HepG2 (cell line): ENCODE measurements around the gene NFIC. TPM values are rescaled to one million over a fixed set of nuclear protein-coding genes. Genes with fewer than 3 reads are reported as not detected.

ENCODE experiments used
- ATAC-seq: fragments of 200-7000 bp; cut with Tn5 transposase; 3 replicates; pipeline ENCODE4 v1.9.1; 2020; ENCODE audit warnings: mild to moderate bottlenecking, moderate library complexity
- BruUV-seq: library from RNA; stranded (reverse); fragments of 400-500 nt; replicated peaks from 2 replicates; lab custom pipeline; 2021; lab: Mats Ljungman, UMichigan
- CTCF ChIA-PET: fragments of 300-600 bp; formaldehyde crosslinking; extraction: SDS; loops from one replicate; lab custom pipeline; 2021; ENCODE audit warnings: low total read pairs, inconsistent platforms, low intra/inter-chr PET ratio; lab: Yijun Ruan, JAX
- POLR2A ChIA-PET: fragments of 350-600 bp; sonication (Branson Sonifier 250); formaldehyde crosslinking; loops from one replicate; lab custom pipeline; 2020; ENCODE audit warnings: antibody characterized with exemption, inconsistent platforms; lab: Yijun Ruan, JAX
- DNase-seq: peaks from one replicate; pipeline ENCODE4 v3.0.0-alpha.2; 2015; ENCODE audit warnings: low spot score
- FAIRE-seq: peaks from 3 replicates; lab custom pipeline; 2011; peaks lifted over from hg19 to GRCh38; lab: Jason Lieb, UNC
- H2AFZ ChIP-seq: one replicate; pipeline ENCODE4 v1.6.1; 2011; ENCODE audit warnings: low read length, inconsistent platforms
- H3K27ac ChIP-seq: fragments of 300-600 bp; 3 replicates; pipeline ENCODE4 v1.8.0; 2011; ENCODE audit warnings: mixed run types, mild to moderate bottlenecking, mixed read lengths, low read length, inconsistent platforms; ENCODE audit not compliant: insufficient read depth; ENCODE audit errors: extremely low read length
- H3K27me3 ChIP-seq, 2 experiments: fragments of 200-600 bp in 1 of 2; 2 replicates in 1 of 2; 3 replicates in 1 of 2; pipeline versions ENCODE4 v1.6.0 to v1.8.0; 2011; ENCODE audit warnings: low read length in 2 of 2, mild to moderate bottlenecking in 2 of 2, moderate library complexity in 2 of 2, inconsistent platforms in 1 of 2; ENCODE audit not compliant: insufficient read depth in 2 of 2, control insufficient read depth in 1 of 2
- H3K36me3 ChIP-seq, 2 experiments: fragments of 200-600 bp in 1 of 2; replicated peaks in 1 of 2; 2 replicates in 1 of 2; 3 replicates in 1 of 2; pipeline versions ENCODE4 v1.5.1 to v1.8.0; 2011; ENCODE audit warnings: low read length in 2 of 2, inconsistent platforms in 1 of 2; ENCODE audit not compliant: insufficient read depth in 2 of 2, control insufficient read depth in 1 of 2
- H3K4me1 ChIP-seq: 2 replicates; pipeline ENCODE4 v1.5.1; 2012; ENCODE audit warnings: low read length, inconsistent platforms; ENCODE audit not compliant: insufficient read depth
- H3K4me2 ChIP-seq: 2 replicates; pipeline ENCODE4 v1.6.0; 2011; ENCODE audit warnings: low read depth, low read length, inconsistent platforms
- H3K4me3 ChIP-seq, 3 experiments: fragments of 200-600 bp in 1 of 3; sonication (generic), shearing (Covaris generic) in 1 of 3; replicated peaks in 1 of 3; 2 replicates each; pipeline ENCODE4 v1.5.1; 2011 to 2016; ENCODE audit warnings: low read length in 3 of 3, inconsistent platforms in 2 of 3, low read depth in 2 of 3, mild to moderate bottlenecking in 2 of 3, control low read depth in 1 of 3, mixed read lengths in 1 of 3; ENCODE audit not compliant: insufficient read depth in 1 of 3
- H3K79me2 ChIP-seq: one replicate; pipeline ENCODE4 v1.6.1; 2011; ENCODE audit warnings: low read length, inconsistent platforms; ENCODE audit not compliant: insufficient read depth
- H3K9ac ChIP-seq: 2 replicates; pipeline ENCODE4 v1.6.0; 2011; ENCODE audit warnings: mild to moderate bottlenecking, low read depth, low read length, inconsistent platforms; ENCODE audit not compliant: insufficient read depth
- H3K9me3 ChIP-seq: 2 replicates; pipeline ENCODE4 v1.5.1; 2012; ENCODE audit warnings: mild to moderate bottlenecking, low read length
- H4K20me1 ChIP-seq: 2 replicates; pipeline ENCODE4 v1.6.0; 2011; ENCODE audit warnings: inconsistent platforms, mild to moderate bottlenecking, low read length, moderate library complexity; ENCODE audit not compliant: insufficient read depth
- ARID4A ChIP-seq: sonication (generic); formaldehyde crosslinking; IDR thresholded peaks from 2 replicates; pipeline ENCODE4 v1.5.0; 2020; ENCODE audit warnings: mild to moderate bottlenecking, missing genetic modification reagents, borderline replicate concordance
- CREB1 ChIP-seq, 2 experiments: fragments of 450-650 bp in 1 of 2; IDR thresholded peaks; 2 replicates each; pipeline ENCODE4 v1.6.1; 2016 to 2017; ENCODE audit warnings: control low read depth in 1 of 2, mild to moderate bottlenecking in 1 of 2, missing compliant biosample characterization in 1 of 2, missing genetic modification characterization in 1 of 2
- HIC2 ChIP-seq: sonication (generic); formaldehyde crosslinking; IDR thresholded peaks from 2 replicates; pipeline ENCODE4 v1.9.0; 2022; ENCODE audit warnings: low read depth, missing genetic modification reagents
- LCORL ChIP-seq, 2 experiments: fragments of 450-650 bp in 1 of 2; sonication (generic) in 1 of 2; formaldehyde crosslinking in 1 of 2; IDR thresholded peaks; 2 replicates each; pipeline versions ENCODE4 v1.5.0 to v1.6.1; 2017 to 2020; ENCODE audit warnings: antibody characterized with exemption in 1 of 2, missing genetic modification reagents in 1 of 2
- MAX ChIP-seq: IDR thresholded peaks from 2 replicates; pipeline ENCODE4 v1.6.1; 2012; ENCODE audit warnings: inconsistent platforms
- PBX3 ChIP-seq: sonication (generic); formaldehyde crosslinking; IDR thresholded peaks from 2 replicates; pipeline ENCODE4 v1.8.1; 2023; ENCODE audit warnings: missing genetic modification reagents, inconsistent platforms, borderline replicate concordance
- SRSF1 ChIP-seq: fragments of 200-400 bp; formaldehyde crosslinking; optimal IDR thresholded peaks from 2 replicates; pipeline ENCODE3; 2017; ENCODE audit warnings: mild to moderate bottlenecking, low read depth, low read length, moderate library complexity
- WGBS: methylation state at CpG from one replicate; pipeline ENCODE4 v1.1.6; 2017; ENCODE audit warnings: low lambda C conversion rate; 5-methylcytosine and 5-hydroxymethylcytosine counted together
- in situ Hi-C: cut with HindIII; loops from 2 replicates; pipeline ENCODE4 v1.10.0; 2017; ENCODE audit warnings: low pct_unique_long_range_greater_than_20kb; ENCODE audit not compliant: extremely low pct_ligation_motif_present
- intact Hi-C: fragments of 100-400 bp; cut with micrococcal nuclease; formaldehyde crosslinking; loops from one replicate; pipeline ENCODE4 v1.10.0; 2022; ENCODE audit not compliant: unreplicated experiment
- polyA plus RNA-seq, 8 experiments: library from polyadenylated mRNA; depleted of rRNA in 3 of 8; stranded (reverse) in 7 of 8; unstranded in 1 of 8; fragments of >200 nt; fragmentation: Illumina TruSeq in 4 of 8; extraction: Trizol in 4 of 8; gene quantifications; 2 replicates each; pipeline versions ENCODE4 v1.2.1 to v1.2.3, GENCODE V29; 2011 to 2016; ENCODE audit warnings: low read depth in 4 of 8, missing spikeins in 1 of 8, mixed read lengths in 1 of 8; ENCODE audit not compliant: insufficient read depth in 1 of 8
- total RNA-seq, 5 experiments: library from RNA; depleted of rRNA; stranded (reverse); fragments of >200 nt; fragmentation: Illumina TruSeq; extraction: Trizol; gene quantifications; 2 replicates each; pipeline ENCODE4 v1.2.3, GENCODE V29; 2016; ENCODE audit warnings: low read depth in 1 of 5
- TF ChIP-seq, protein P1 (sequence below): IDR thresholded peaks from 2 replicates; pipeline ENCODE4 v1.6.1; 2016; ENCODE audit warnings: mild to moderate bottlenecking
- TF ChIP-seq, protein P2 (sequence below): sonication (generic); formaldehyde crosslinking; IDR thresholded peaks from 2 replicates; pipeline ENCODE4 v1.5.1; 2020; ENCODE audit warnings: missing genetic modification reagents, mild to moderate bottlenecking, borderline replicate concordance
- TF ChIP-seq, protein P3 (sequence below): sonication (generic); formaldehyde crosslinking; IDR thresholded peaks from 2 replicates; pipeline ENCODE4 v1.4.0; 2020; ENCODE audit warnings: mild to moderate bottlenecking, missing genetic modification reagents

The NFIC gene
- total and polyA plus RNA-seq, 2 of the 13 experiments (the other 11 are each of a cell fraction or from before 2014, with no cell fraction given), result 1.3 to 2.5 TPM

GRCh38 chr19:3346677-3347353, 19.6 kb upstream of the NFIC start:
- Histone ChIP-seq H3K4me1 (peaks cover 58% of the 10 kb centered on the region), H3K9ac (peak overlapping the region; percentile 31; the same call in 1 of the 2 replicates), H3K4me3 (peak overlapping the region in 1 of 3 experiments; percentile 50; a peak in 1 of 6 replicates), H4K20me1 (no peaks in the 10 kb centered on the region), H3K4me2 (peak overlapping the region; percentile 67), H3K9me3 (no peaks in the 10 kb centered on the region), H3K36me3 (no peaks in the 10 kb centered on the region), H3K79me2 (no peaks in the 10 kb centered on the region), H3K27ac (no peak overlapping the region), H2AFZ (peak overlapping the region; percentile 40), H3K27me3 (peaks cover 1 to 8% of the 10 kb centered on the region in 2 experiments; a peak in 3 of 5 replicates)
- WGBS, result 14% methylated on average over 16 of the region's 23 CpGs
- ChIA-PET CTCF (no interaction called here), POLR2A (no interaction called here)
- no peak for ATAC-seq
- in situ Hi-C loops (no loop called here), intact Hi-C loops (no loop called here)
- no TSS peak for BruUV-seq
- DNase-seq, result no peak
- no peak for FAIRE-seq
- TF ChIP-seq CREB1 (IDR thresholded peaks at IDR 0.05) (peak; percentile 12; the same call in 1 of the 2 replicates), CREB1 (CRISPR knock-in tag; IDR thresholded peaks at IDR 0.05) (no peak), LCORL (IDR thresholded peaks at IDR 0.05) (no peak), LCORL (CRISPR knock-in tag; IDR thresholded peaks at IDR 0.05) (0 out of 2 replicates have a peak, but pooled peaks have one; percentile 45), SRSF1 (peak; percentile 68), ARID4A (CRISPR knock-in tag) (0 out of 2 replicates have a peak, but pooled peaks have one; percentile 20), MAX (0 out of 2 replicates have a peak, but pooled peaks have one; percentile 9), PBX3 (no peak), HIC2 (CRISPR knock-in tag) (peak; percentile 40; the same call in 1 of the 2 replicates)
- TF ChIP-seq, protein P1, sequence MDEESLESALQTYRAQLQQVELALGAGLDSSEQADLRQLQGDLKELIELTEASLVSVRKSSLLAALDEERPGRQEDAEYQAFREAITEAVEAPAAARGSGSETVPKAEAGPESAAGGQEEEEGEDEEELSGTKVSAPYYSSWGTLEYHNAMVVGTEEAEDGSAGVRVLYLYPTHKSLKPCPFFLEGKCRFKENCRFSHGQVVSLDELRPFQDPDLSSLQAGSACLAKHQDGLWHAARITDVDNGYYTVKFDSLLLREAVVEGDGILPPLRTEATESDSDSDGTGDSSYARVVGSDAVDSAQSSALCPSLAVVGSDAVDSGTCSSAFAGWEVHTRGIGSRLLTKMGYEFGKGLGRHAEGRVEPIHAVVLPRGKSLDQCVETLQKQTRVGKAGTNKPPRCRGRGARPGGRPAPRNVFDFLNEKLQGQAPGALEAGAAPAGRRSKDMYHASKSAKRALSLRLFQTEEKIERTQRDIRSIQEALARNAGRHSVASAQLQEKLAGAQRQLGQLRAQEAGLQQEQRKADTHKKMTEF (CRISPR knock-in tag), result peak; percentile 16; the same call in 1 of the 2 replicates
- TF ChIP-seq, protein P2, sequence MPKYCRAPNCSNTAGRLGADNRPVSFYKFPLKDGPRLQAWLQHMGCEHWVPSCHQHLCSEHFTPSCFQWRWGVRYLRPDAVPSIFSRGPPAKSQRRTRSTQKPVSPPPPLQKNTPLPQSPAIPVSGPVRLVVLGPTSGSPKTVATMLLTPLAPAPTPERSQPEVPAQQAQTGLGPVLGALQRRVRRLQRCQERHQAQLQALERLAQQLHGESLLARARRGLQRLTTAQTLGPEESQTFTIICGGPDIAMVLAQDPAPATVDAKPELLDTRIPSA, result no peak
- TF ChIP-seq, protein P3, sequence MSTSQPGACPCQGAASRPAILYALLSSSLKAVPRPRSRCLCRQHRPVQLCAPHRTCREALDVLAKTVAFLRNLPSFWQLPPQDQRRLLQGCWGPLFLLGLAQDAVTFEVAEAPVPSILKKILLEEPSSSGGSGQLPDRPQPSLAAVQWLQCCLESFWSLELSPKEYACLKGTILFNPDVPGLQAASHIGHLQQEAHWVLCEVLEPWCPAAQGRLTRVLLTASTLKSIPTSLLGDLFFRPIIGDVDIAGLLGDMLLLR (CRISPR knock-in tag), result no peak
